Sciatic nerve (tissue), 2 donors: ENCODE results near the gene FCHSD2. TPM values are rescaled to one million over a fixed set of nuclear protein-coding genes. Genes with fewer than 3 reads are reported as not detected.
"Not testable (repeated sequence)": the region's sequence is repeated elsewhere in the genome, so short reads cannot be mapped to it uniquely, and the experiment has no call there.

ENCODE experiments used
- ATAC-seq: fragments of 200-7000 bp; cut with Tn5 transposase; one replicate; pipeline ENCODE4 v1.9.1; 2020; ENCODE audit warnings: mild to moderate bottlenecking, moderate library complexity
- DNase-seq: peaks from one replicate; pipeline ENCODE4 v3.0.0-alpha.2; 2020; ENCODE audit warnings: low spot score
- intact Hi-C: fragments of 100-400 bp; cut with DNase I; formaldehyde crosslinking; loops from one replicate; pipeline ENCODE4 v1.14.2; 2022
- total RNA-seq: library from RNA; stranded (reverse); fragmentation: NEBNext Ultra II Directional; extraction: Animal tissue kit (Norgen Biotek cat#: 25700); gene quantifications from one replicate; pipeline ENCODE4 v1.2.1, GENCODE V29; 2021
- donor health status: DM: no; HTN: no; CAD: no.
- donor health status: DM: no; HTN: no; CAD: no.

FCHSD2 gene
- total RNA-seq, 1 donor from 2014 or later, result 64.7 TPM

- intact Hi-C loops, result no loop called here
- peak; percentile 51 for ATAC-seq
Measured at GRCh38 chr11:73047773-73048371, 94.2 kb downstream of the FCHSD2 start.

GRCh38 chr11:73040046-73040445, 102.1 kb downstream of the FCHSD2 start:
- ATAC-seq (no peak), DNase-seq (no peak)
- intact Hi-C loops, result no loop called here

More at GRCh38 chr11:73047773-73048371, 94.2 kb downstream of the FCHSD2 start:
- DNase-seq, result no peak

GRCh38 chr11:73034777-73035176, 107.3 kb downstream of the FCHSD2 start:
- no peak for ATAC-seq
- intact Hi-C loops, result no loop called here
- no peak for DNase-seq

- intact Hi-C loops, result no loop called here
Measured at GRCh38 chr11:73034331-73034730, 107.8 kb downstream of the FCHSD2 start.

GRCh38 chr11:73030130-73030529, 112.0 kb downstream of the FCHSD2 start:
- ATAC-seq (no peak), DNase-seq (no peak)
- intact Hi-C loops, result no loop called here

More at GRCh38 chr11:73034331-73034730, 107.8 kb downstream of the FCHSD2 start:
- no peak for ATAC-seq
- DNase-seq, result no peak

- intact Hi-C loops, result no loop called here
- DNase-seq, result no peak
- ATAC-seq, result no peak
Measured at GRCh38 chr11:73029403-73029802, 112.7 kb downstream of the FCHSD2 start.

GRCh38 chr11:73028611-73029010, 113.5 kb downstream of the FCHSD2 start:
- intact Hi-C loops, result no loop called here
- DNase-seq, result no peak
- ATAC-seq, result no peak

- intact Hi-C loops, ATAC-seq, DNase-seq: not testable (repeated sequence)
Measured at GRCh38 chr11:73027840-73028239, 114.3 kb downstream of the FCHSD2 start.

GRCh38 chr11:73024639-73025038, 117.5 kb downstream of the FCHSD2 start:
- intact Hi-C loops, result no loop called here
- ATAC-seq, result no peak
- no peak for DNase-seq

- no peak for ATAC-seq
- no peak for DNase-seq
- intact Hi-C loops, result no loop called here
Measured at GRCh38 chr11:73019996-73020395, 122.1 kb downstream of the FCHSD2 start.

- ATAC-seq, result no peak
Measured at GRCh38 chr11:73019449-73019848, 122.7 kb downstream of the FCHSD2 start.

GRCh38 chr11:73018856-73019255, 123.3 kb downstream of the FCHSD2 start:
- DNase-seq (no peak), ATAC-seq (no peak)
- intact Hi-C loops, result no loop called here

More at GRCh38 chr11:73019449-73019848, 122.7 kb downstream of the FCHSD2 start:
- DNase-seq, result no peak
- intact Hi-C loops, result no loop called here

- intact Hi-C loops, result no loop called here
- DNase-seq (no peak), ATAC-seq (no peak)
Measured at GRCh38 chr11:73017024-73017751, 124.9 kb downstream of the FCHSD2 start.

GRCh38 chr11:73013021-73013420, 129.1 kb downstream of the FCHSD2 start:
- intact Hi-C loops, result no loop called here
- no peak for ATAC-seq
- no peak for DNase-seq

- intact Hi-C loops, result no loop called here
- ATAC-seq (no peak), DNase-seq (no peak)
Measured at GRCh38 chr11:73012121-73012863, 129.8 kb downstream of the FCHSD2 start.

GRCh38 chr11:73011126-73011817, 130.8 kb downstream of the FCHSD2 start:
- ATAC-seq (no peak), DNase-seq (no peak)
- intact Hi-C loops, result no loop called here

GRCh38 chr11:73009972-73010371, 132.1 kb downstream of the FCHSD2 start:
- intact Hi-C loops, result no loop called here
- no peak for ATAC-seq
- no peak for DNase-seq

- DNase-seq (no peak), ATAC-seq (no peak)
- intact Hi-C loops, result no loop called here
Measured at GRCh38 chr11:73004088-73004487, 138.0 kb downstream of the FCHSD2 start.

- ATAC-seq (no peak), DNase-seq (no peak)
Measured at GRCh38 chr11:73003088-73003487, 139.0 kb downstream of the FCHSD2 start.

More at GRCh38 chr11:73003088-73003487, 139.0 kb downstream of the FCHSD2 start:
- intact Hi-C loops, result no loop called here
